A549 (cell line): ENCODE data around the gene WWP2.

Experiments
- CHD2 ChIP-seq: fragments of 150-350 bp; IDR thresholded peaks from 2 replicates; pipeline ENCODE4 v1.6.1; 2014; ENCODE audit warnings: low read length; ENCODE audit not compliant: partially characterized antibody
- CHD4 ChIP-seq: fragments of 200-600 bp; sonication (generic); IDR thresholded peaks from 2 replicates; pipeline ENCODE4 v1.6.1; 2016; ENCODE audit warnings: antibody characterized with exemption, mild to moderate bottlenecking, borderline replicate concordance
- GATA3 ChIP-seq: IDR thresholded peaks from 2 replicates; pipeline ENCODE4 v1.6.1; 2012; ENCODE audit warnings: borderline replicate concordance
- JUN ChIP-seq, 2 experiments: fragments of >200 bp; sonication (Bioruptor Twin); formaldehyde crosslinking; IDR thresholded peaks; 2 replicates in 1 of 2; 3 replicates in 1 of 2; pipeline ENCODE4 v1.6.1; 2016 to 2017
- TP53 ChIP-seq: fragments of 250-450 bp; sonication (Bioruptor Pico); IDR thresholded peaks from 2 replicates; pipeline ENCODE4 v1.5.0; 2021; ENCODE audit warnings: mild to moderate bottlenecking, moderate library complexity
- TF ChIP-seq, protein P1 (sequence below): fragments of >200 bp; sonication (Bioruptor Twin); formaldehyde crosslinking; IDR thresholded peaks from 3 replicates; pipeline ENCODE4 v1.5.1; 2016
- TF ChIP-seq, protein P2 (sequence below): IDR thresholded peaks from 2 replicates; pipeline ENCODE4 v1.6.1; 2012

DNA sequence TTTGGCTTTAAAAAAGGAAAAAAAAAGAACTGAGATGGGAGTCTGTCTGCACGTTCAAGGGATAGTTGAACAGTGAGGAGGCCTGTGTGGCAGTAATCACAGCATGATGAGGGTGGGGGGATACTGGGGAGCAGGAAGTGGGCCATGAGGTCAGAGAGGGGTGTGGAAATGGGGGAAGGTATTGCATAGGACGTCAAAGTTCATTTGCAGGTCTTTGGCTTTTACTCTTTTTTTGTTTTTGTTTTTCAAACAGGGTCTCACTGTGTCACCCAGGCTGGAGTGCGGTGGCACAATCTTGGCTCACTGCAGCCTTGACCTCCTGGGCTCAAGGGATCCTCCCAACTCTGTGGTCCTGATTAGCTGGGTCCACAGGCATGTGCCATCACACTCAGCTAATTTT, 19.0 kb downstream of the WWP2 start:
- TF ChIP-seq, protein P1, sequence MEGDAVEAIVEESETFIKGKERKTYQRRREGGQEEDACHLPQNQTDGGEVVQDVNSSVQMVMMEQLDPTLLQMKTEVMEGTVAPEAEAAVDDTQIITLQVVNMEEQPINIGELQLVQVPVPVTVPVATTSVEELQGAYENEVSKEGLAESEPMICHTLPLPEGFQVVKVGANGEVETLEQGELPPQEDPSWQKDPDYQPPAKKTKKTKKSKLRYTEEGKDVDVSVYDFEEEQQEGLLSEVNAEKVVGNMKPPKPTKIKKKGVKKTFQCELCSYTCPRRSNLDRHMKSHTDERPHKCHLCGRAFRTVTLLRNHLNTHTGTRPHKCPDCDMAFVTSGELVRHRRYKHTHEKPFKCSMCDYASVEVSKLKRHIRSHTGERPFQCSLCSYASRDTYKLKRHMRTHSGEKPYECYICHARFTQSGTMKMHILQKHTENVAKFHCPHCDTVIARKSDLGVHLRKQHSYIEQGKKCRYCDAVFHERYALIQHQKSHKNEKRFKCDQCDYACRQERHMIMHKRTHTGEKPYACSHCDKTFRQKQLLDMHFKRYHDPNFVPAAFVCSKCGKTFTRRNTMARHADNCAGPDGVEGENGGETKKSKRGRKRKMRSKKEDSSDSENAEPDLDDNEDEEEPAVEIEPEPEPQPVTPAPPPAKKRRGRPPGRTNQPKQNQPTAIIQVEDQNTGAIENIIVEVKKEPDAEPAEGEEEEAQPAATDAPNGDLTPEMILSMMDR: no peak
- TF ChIP-seq TP53 (CRISPR knock-in tag) (no peak), CHD4 (no peak), GATA3 (no peak), JUN (IDR thresholded peaks at IDR 0.05) (no peak), CHD2 (no peak)
- TF ChIP-seq, protein P2, sequence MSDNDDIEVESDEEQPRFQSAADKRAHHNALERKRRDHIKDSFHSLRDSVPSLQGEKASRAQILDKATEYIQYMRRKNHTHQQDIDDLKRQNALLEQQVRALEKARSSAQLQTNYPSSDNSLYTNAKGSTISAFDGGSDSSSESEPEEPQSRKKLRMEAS: no peak
